Breast epithelium (tissue), 4 donors: ENCODE results near the gene RAC3. TPM values are rescaled to one million over a fixed set of nuclear protein-coding genes. Genes with fewer than 3 reads are reported as not detected.

Experiments
- DNase-seq, 2 donors: peaks; one replicate each; pipeline ENCODE4 v3.0.0-alpha.2; 2019; ENCODE audit warnings: low spot score in 2 of 2
- H3K27ac ChIP-seq, 2 donors: fragments of 200-600 bp; sonication (generic) in 1 of 2; one replicate each; pipeline ENCODE4 v1.5.1; 2016 to 2019; ENCODE audit warnings: mild to moderate bottlenecking in 1 of 2
- H3K27me3 ChIP-seq, 2 donors: fragments of 200-600 bp; sonication (generic) in 1 of 2; one replicate each; pipeline versions ENCODE4 v1.5.1 to v1.6.0; 2017 to 2019; ENCODE audit warnings: control low read depth in 1 of 2, mild to moderate bottlenecking in 1 of 2
- H3K36me3 ChIP-seq: fragments of 200-600 bp; one replicate; pipeline ENCODE4 v1.5.1; 2019
- H3K4me1 ChIP-seq, 2 donors: fragments of 200-600 bp; sonication (generic); one replicate each; pipeline ENCODE4 v1.5.1; 2016 to 2019; ENCODE audit warnings: control low read depth in 1 of 2
- H3K4me3 ChIP-seq, 3 donors: fragments of 200-600 bp; sonication (generic); 1 replicate in 2 of 3; 2 replicates in 1 of 3; pipeline ENCODE4 v1.5.1; 2016 to 2019; ENCODE audit warnings: mild to moderate bottlenecking in 3 of 3, moderate library complexity in 2 of 3
- H3K9me3 ChIP-seq, 2 donors: fragments of 200-600 bp; sonication (generic) in 1 of 2; one replicate each; pipeline ENCODE4 v1.5.1; 2016 to 2019; ENCODE audit warnings: control low read depth in 1 of 2
- POLR2A ChIP-seq: fragments of 450-650 bp; IDR thresholded peaks from one replicate; pipeline ENCODE4 v1.6.1; 2016; ENCODE audit warnings: antibody characterized with exemption, mild to moderate bottlenecking, moderate library complexity
- POLR2AphosphoS5 ChIP-seq, 3 donors: sonication (generic); formaldehyde crosslinking; IDR thresholded peaks; one replicate each; pipeline ENCODE4 v1.6.1; 2017; ENCODE audit warnings: antibody characterized with exemption in 3 of 3
- intact Hi-C: fragments of 100-400 bp; cut with DNase I; formaldehyde crosslinking; loops from one replicate; pipeline ENCODE4 v1.15.1; 2023; ENCODE audit warnings: low total_unique reads
- total RNA-seq, 3 donors: library from RNA; depleted of rRNA; stranded (reverse); fragments of >200 nt; gene quantifications; one replicate each; pipeline ENCODE4 v1.1.0, GENCODE V29; 2016
- TF ChIP-seq, protein P1 (sequence below), 3 donors: fragments of 450-650 bp; IDR thresholded peaks; one replicate each; pipeline ENCODE4 v1.5.1; 2016 to 2017; ENCODE audit warnings: antibody characterized with exemption in 3 of 3, mild to moderate bottlenecking in 3 of 3, moderate library complexity in 3 of 3

RAC3 gene
- total RNA-seq, 3 donors from 2014 or later, result 7.6 to 23.0 (median 16.1) TPM

DNA sequence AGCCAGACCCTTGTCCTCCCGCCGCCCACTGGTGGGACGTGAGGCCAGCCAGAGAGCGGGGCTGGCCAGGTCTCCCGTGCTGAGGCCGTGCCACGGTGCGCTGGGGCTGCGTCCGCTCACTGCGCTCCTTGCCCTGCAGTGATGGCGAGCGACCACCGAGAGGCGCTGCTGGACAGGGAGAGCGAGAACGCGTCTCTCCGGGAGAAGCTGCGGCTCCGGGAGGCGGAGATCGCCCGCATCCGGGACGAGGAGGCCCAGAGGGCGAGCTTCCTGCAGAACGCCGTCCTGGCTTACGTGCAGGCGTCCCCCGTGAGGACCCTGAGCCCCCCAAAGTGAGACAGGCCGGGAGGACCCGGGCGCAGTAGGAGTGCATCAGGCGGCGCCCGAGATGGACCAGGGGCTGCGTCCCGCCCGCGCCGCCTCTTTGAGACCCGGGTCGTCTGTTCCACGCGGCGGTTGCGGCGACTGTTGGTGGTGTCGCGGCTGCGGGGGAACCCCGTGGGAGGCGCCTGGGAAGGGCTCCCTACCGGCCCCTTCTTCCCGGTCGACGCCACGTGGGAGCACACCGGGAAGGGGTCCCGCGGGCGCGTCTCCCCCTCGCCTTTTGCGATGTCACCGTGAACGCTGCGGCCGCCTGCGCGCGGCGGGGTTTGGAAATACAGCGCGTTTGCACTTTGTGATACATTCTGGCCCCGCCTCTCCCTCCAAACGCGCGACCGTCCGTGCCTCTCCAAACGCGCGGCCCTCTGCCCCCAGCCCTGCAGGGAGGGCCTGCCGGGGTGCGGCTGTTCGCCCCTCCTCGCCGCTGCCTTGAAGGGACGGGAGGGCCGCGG lies 792 bp upstream of the RAC3 start:
- H3K4me1 ChIP-seq, result peaks cover 4 to 5% of the 10 kb centered on the region in 2 donors
- TF ChIP-seq, protein P1, sequence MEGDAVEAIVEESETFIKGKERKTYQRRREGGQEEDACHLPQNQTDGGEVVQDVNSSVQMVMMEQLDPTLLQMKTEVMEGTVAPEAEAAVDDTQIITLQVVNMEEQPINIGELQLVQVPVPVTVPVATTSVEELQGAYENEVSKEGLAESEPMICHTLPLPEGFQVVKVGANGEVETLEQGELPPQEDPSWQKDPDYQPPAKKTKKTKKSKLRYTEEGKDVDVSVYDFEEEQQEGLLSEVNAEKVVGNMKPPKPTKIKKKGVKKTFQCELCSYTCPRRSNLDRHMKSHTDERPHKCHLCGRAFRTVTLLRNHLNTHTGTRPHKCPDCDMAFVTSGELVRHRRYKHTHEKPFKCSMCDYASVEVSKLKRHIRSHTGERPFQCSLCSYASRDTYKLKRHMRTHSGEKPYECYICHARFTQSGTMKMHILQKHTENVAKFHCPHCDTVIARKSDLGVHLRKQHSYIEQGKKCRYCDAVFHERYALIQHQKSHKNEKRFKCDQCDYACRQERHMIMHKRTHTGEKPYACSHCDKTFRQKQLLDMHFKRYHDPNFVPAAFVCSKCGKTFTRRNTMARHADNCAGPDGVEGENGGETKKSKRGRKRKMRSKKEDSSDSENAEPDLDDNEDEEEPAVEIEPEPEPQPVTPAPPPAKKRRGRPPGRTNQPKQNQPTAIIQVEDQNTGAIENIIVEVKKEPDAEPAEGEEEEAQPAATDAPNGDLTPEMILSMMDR (IDR thresholded peaks at IDR 0.05), result peak; percentile 83 to 97 (median 97)
- TF ChIP-seq POLR2AphosphoS5 (IDR thresholded peaks at IDR 0.05) (peak in 2 of 3 donors; percentile 52 to 56), POLR2A (no peak)
- no peaks in the 10 kb centered on the region for H3K36me3 ChIP-seq
- H3K27me3 ChIP-seq, result no peaks in the 10 kb centered on the region
- H3K9me3 ChIP-seq, result no peaks in the 10 kb centered on the region
- peak; percentile 78 to 89 for DNase-seq
- intact Hi-C loops, result loop anchor here (5.0 to 10.0 kb wide), 2 partner anchors 54 to 122 kb away; no protein-coding TSS in a partner anchor
- peak overlapping the region; percentile 61 to 83 for H3K27ac ChIP-seq
- peak overlapping the region; percentile 30 to 90 (median 59) for H3K4me3 ChIP-seq

DNA sequence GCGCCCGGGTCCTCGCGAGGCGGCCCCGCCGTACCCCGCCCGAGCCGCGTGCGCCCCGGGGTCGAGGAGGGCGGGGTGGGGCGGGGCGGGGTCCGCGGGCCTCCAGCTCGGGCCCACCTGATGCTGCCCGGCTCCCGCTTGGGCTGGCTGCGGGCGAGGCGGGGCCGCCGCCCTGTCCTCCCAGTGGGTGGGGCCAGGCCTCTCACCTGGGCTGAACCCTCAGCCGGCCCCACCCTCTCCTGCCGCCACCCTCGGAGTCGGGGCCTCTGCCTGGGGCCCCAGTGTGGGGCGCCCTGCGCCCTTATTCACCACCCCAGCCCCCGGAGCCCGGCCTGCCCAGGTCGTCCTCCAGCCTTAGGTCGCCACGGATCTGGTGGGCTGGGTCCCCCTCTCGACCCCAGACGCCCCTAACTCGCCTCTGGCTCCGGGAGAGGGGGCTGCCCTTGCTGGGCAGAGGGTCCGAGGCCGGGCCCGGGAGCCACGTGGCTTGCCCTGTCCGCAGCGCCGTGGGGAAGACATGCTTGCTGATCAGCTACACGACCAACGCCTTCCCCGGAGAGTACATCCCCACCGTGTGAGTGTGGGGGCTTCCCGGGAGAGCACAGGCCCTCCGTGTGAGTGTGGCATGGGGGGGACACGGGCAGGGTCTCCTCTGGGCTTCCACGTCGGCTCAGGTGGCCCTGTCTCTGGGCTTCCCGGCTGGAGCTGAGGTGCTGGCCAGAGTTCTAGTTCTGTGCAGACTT lies 578 bp downstream of the RAC3 start:
- H3K9me3 ChIP-seq, result no peaks in the 10 kb centered on the region
- DNase-seq, result no peak
- H3K4me3 ChIP-seq, result peak overlapping the region; percentile 14 to 90 (median 59)
- intact Hi-C loops, result loop anchor here (5.0 to 10.0 kb wide), 2 partner anchors 53 to 120 kb away; no protein-coding TSS in a partner anchor
- peaks cover 11 to 12% of the 10 kb centered on the region in 2 donors for H3K4me1 ChIP-seq
- H3K27ac ChIP-seq, result peak overlapping the region; percentile 25 to 75
- TF ChIP-seq POLR2A, result no peak
- no peak for TF ChIP-seq POLR2AphosphoS5 (IDR thresholded peaks at IDR 0.05)
- no peaks in the 10 kb centered on the region for H3K36me3 ChIP-seq
- H3K27me3 ChIP-seq, result no peaks in the 10 kb centered on the region

DNA sequence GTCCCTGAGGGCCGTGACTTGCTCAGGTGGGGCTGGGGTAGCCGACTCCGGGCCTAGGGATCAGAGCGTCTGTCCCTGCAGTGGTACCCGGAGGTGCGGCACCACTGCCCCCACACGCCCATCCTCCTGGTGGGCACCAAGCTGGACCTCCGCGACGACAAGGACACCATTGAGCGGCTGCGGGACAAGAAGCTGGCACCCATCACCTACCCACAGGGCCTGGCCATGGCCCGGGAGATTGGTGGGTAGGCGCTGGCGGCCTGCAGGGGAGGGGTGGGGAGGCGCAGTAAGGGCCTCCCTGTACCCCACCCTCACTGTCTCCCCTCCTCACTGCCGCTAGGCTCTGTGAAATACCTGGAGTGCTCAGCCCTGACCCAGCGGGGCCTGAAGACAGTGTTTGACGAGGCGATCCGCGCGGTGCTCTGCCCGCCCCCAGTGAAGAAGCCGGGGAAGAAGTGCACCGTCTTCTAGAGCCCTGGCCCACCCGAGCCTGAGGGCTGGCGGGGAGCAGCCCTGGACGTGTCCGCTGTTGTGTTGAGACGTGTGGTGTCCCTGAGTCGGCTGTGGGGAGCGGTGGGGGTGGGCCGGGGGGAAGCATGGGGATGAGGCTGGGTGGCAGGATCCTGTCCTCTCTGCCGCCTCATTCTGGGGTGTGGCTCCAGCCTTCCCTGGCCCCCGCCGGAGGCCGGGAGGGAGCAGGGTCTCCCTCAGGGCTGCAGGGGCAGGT lies 2.0 kb downstream of the RAC3 start:
- H3K27me3 ChIP-seq, result no peaks in the 10 kb centered on the region
- no peaks in the 10 kb centered on the region for H3K9me3 ChIP-seq
- H3K27ac ChIP-seq, result no peak overlapping the region

DNA sequence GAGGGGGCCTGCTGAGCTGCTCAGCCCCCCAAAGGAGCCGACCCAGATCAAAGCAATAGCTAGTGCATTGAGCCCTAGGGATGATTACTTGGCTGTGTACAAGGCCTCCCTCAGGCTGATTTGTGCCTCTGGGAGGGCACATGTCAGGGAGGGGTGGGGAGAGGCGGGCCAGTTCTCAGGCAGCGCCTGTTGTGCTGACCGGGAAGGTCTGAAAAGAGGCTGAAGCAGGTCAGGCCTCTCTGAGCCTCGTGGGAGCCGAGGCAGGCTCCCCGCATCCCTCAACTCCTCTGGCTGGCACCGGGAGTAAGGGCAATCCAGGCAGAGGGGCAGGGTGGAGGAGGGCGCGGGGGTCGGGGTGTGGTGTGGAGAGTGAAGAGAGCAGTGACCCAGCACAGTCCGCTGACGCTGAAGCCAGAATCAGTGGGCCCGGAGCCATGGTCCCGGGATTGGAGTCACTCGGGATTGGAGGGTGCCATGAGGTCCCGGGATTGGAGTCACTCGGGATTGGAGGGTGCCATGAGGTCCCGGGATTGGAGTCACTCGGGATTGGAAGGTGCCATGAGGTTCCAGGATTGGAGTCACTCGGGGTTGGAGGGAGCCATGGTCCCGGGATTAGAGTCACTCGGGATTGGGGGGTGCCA lies 3.0 kb downstream of the RAC3 start:
- peaks cover 12 to 15% of the 10 kb centered on the region in 2 donors for H3K4me1 ChIP-seq
- H3K36me3 ChIP-seq, result no peaks in the 10 kb centered on the region
- no peak for TF ChIP-seq POLR2AphosphoS5 (IDR thresholded peaks at IDR 0.05)
- no peak for TF ChIP-seq POLR2A
- TF ChIP-seq, protein P1 (IDR thresholded peaks at IDR 0.05), result no peak
- peak overlapping the region in 1 of 2 donors; percentile 21 for H3K27ac ChIP-seq
- no peaks in the 10 kb centered on the region for H3K27me3 ChIP-seq
- no peaks in the 10 kb centered on the region for H3K9me3 ChIP-seq
- no peak overlapping the region for H3K4me3 ChIP-seq
- intact Hi-C loops, result loop anchor here (5.0 to 10.0 kb wide), 2 partner anchors 50 to 118 kb away; no protein-coding TSS in a partner anchor
- no peak for DNase-seq

More for the DNA sequence above, 2.0 kb downstream of the RAC3 start:
- H3K4me1 ChIP-seq, result peaks cover 12 to 15% of the 10 kb centered on the region in 2 donors
- TF ChIP-seq, protein P1 (IDR thresholded peaks at IDR 0.05), result no peak
- TF ChIP-seq POLR2A (no peak), POLR2AphosphoS5 (IDR thresholded peaks at IDR 0.05) (no peak)
- DNase-seq, result no peak
- no peak overlapping the region for H3K4me3 ChIP-seq
- no peaks in the 10 kb centered on the region for H3K36me3 ChIP-seq
- intact Hi-C loops, result loop anchor here (5.0 to 10.0 kb wide), 2 partner anchors 51 to 119 kb away; no protein-coding TSS in a partner anchor
